Astrocyte (in vitro differentiated cells and primary cell): ENCODE data around the gene ZNF14.

ENCODE experiments used
- CTCF ChIP-seq: IDR thresholded peaks from 2 replicates; pipeline ENCODE4 v1.5.1; 2011; ENCODE audit warnings: low read depth, mild to moderate bottlenecking, inconsistent platforms, low read length, moderate library complexity; ENCODE audit not compliant: insufficient read depth
- EZH2 ChIP-seq: IDR thresholded peaks from 2 replicates; pipeline ENCODE4 v1.6.1; 2012; ENCODE audit warnings: mild to moderate bottlenecking, low read length, inconsistent platforms; ENCODE audit not compliant: insufficient read depth

- TF ChIP-seq CTCF: no peak
- no peak for TF ChIP-seq EZH2
These were observed 21.5 kb downstream of the ZNF14 start for GRCh38 chr19:19711306-19711933.
